ENCODE results near the gene MYOZ3.

- TF ChIP-seq CTCF (IDR thresholded peaks at IDR 0.05) (no peak), POLR2A (IDR thresholded peaks at IDR 0.05) (no peak)
Measured at GRCh38 chr5:150614661-150615060, 46.4 kb upstream of the MYOZ3 start.

All from breast epithelium (tissue), 3 donors.